GM21825 (cell line): ENCODE measurements around the gene TMEM52B.
"Not testable (repeated sequence)": the region's sequence is repeated elsewhere in the genome, so short reads cannot be mapped to it uniquely, and the experiment has no call there.

Source experiments
- ATAC-seq: cut with Tn5 transposase; IDR thresholded peaks from one replicate; pipeline ENCODE4 v1.9.1; 2021; ENCODE audit warnings: mild to moderate bottlenecking, moderate library complexity; ENCODE audit not compliant: unreplicated experiment

The TMEM52B gene

GRCh38 chr12:10170216-10170615 lies 8.6 kb upstream of the TMEM52B start:
- ATAC-seq, result no peak

- no peak for ATAC-seq
Measured at GRCh38 chr12:10171973-10172728, 6.7 kb upstream of the TMEM52B start, which contains the start of gene OLR1. Gene OLR1 (minus strand): TSS chr12:10172132. CDS start chr12:10172077, 55 bp downstream.

DNA sequence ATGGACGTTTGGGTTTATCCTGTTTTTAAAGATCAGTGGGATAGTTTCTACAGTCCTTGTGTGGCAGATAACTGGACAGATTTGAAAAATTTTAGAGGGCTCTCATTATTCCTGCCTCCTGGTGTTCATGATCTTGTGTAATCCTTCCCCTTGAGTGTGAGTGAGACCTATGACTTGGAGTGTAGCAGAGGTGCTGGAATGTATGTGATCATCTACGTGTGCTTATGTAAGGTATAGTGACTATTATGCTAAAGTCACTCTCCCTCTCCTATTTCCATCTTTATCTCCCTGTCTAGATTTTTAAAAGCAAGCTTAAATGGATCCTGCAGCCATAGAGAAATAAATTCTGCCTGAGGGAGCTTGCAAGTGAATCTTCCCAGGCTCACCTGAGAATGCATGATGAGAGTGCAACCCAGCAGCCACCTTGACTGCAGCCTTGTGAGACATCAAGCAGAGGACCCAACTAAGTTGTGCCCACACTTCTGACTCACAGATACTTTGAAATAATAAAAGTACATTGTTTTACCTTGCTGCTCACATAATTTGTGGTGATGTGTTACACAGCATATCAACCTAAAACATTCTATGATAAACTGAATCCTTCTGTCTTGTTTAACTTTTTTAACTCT lies 3.7 kb upstream of the TMEM52B start:
- ATAC-seq, result no peak

GRCh38 chr12:10175846-10176636 lies 2.8 kb upstream of the TMEM52B start:
- ATAC-seq, result no peak

DNA sequence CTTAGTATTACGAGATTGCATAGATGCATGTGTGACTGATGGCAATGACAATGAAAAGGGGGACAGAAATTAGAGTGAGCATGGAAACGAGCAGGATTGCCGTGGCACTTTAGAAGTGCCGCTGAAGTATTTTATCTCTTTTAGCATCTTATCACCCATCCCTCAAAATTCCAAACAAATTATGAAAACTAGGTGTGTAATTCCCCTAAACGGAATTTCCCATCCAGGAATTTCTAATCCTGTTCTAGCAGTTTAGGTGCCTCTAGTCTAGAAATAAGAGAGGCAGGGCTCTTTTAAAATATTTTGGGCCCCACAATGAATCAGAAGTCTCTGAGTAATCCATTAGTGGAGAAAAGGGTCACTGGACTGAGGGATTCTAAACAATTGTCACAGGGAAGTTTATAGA lies 947 bp downstream of the TMEM52B start:
- no peak for ATAC-seq

- no peak for ATAC-seq
Measured at GRCh38 chr12:10182354-10183049, 3.7 kb downstream of the TMEM52B start.

- ATAC-seq, result no peak
Measured at GRCh38 chr12:10184261-10184843, 5.5 kb downstream of the TMEM52B start.

GRCh38 chr12:10186299-10186698 lies 7.5 kb downstream of the TMEM52B start:
- no peak for ATAC-seq

DNA sequence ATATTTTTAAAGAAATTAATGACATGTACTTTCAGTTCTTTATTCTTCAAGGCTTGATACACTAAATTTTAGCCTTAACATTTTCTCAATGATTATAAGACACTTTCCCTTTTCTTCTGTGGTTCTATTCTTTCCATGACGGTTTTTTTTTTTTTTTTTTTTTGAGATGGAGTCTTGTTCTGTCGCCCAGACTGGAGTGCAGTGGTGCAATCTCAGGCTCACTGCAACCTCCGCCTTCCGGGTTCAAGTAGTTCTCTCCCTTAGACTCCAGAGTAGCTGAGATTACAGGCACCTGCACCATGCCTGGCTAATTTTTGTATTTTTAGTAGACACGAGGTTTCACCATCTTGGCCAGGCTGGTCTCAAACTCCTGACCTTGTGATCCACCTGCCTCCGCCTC lies 8.1 kb downstream of the TMEM52B start:
- ATAC-seq, result not testable (repeated sequence)

- ATAC-seq, result no peak
Measured at GRCh38 chr12:10189653-10190052, 10.8 kb downstream of the TMEM52B start.

DNA sequence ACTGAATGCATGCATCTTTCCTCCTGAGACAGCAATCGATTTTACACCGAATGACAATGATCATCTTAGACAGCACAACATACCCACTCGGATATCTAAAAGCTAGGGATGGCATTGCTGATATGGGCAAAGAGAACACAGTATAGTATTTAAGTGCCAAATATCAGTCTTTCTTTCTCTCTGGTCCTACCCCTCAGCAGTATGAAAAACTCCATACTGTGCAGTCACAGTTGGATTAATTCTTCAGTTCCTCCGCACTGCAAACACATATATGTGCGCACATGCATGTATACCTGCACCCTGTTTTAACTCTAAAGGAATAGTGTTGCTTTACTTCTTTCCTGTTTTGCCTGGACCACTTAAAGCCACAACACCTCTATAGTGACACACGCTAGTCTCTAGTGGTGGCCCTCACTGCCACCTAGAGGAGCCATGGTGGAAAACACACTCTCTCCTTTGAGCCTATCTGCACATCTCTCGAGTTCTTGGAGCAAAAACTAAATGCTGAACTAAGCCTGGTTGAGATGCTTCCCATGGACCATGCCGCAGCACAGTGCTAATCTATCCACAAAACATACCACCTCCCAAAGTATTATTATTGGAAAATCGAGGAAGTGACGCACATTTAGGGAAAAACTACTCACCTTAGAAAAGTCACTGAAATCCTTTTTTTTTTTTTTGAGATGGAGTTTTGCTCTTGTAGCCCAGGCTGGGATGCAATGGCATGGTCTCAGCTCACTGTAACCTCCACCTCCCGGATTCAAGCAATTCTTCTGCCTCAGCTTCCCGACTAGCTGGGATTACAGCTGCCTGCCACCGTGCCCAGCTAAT lies 11.9 kb downstream of the TMEM52B start:
- no peak for ATAC-seq

DNA sequence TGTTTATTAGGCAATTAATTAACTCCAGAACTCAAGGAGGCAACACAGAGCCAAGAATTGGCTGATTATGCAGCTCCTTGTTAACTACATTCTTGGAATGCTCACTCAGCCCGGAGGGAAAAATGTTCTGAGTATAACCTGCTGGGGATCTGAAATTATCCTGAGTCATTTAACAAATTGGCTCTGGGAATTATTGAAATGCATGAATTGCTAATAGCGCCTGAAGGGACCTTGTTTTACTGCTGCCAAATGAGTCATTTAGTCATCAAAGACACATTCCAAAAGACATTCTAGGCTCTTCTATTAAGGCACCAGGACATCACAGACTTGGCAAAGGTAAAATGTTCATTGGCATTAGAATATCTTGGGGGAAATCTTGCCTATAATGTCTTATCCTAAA lies 13.0 kb downstream of the TMEM52B start:
- ATAC-seq, result no peak

DNA sequence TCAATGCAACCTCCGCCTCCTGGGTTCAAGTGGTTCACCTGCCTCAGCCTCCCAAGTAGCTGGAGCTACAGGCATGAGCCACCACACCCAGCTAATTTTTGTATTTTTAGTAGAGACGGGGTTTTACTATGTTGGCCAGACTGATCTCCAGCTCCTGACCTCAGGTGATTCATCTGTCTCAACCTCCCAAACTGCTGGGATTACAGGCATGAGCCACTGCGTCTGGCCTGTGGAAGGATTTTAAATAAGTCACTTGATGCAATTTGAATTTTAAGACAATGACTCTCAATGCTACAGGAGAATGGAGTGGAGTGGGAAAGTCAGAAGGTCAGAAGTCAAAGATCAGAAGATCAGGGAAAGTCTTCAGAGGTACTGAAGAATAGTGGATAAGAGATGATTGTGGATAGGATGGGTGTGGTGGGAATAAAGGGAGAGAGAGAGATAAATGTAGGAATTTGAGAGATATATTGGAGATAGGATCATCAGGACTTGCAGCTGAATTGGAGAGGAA lies 15.4 kb downstream of the TMEM52B start:
- no peak for ATAC-seq

GRCh38 chr12:10196210-10196609 lies 17.4 kb downstream of the TMEM52B start:
- ATAC-seq, result peak; percentile 84

DNA sequence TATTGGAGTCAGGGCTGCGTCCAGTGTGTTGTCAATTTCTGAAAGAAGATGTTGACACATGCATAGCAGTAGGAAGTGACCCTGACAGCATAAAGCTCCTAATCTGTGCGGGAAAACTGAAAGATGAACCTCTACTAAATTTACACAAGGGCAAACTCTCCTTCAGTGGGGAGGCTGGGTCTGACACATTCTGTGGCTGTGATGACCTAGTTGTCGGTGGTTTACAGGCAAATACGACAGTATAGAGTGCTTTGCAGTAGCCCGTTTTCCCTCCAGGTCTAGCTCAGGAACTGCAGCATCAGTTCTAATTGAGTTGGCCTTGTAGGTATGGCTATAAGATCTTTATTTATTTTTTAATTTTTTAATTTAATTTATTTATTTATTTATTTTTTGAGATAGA lies 19.0 kb downstream of the TMEM52B start:
- ATAC-seq, result no peak

- ATAC-seq, result not testable (repeated sequence)
Measured at GRCh38 chr12:10204495-10204894, 25.7 kb downstream of the TMEM52B start.

GRCh38 chr12:10205220-10205807 lies 26.5 kb downstream of the TMEM52B start:
- no peak for ATAC-seq

DNA sequence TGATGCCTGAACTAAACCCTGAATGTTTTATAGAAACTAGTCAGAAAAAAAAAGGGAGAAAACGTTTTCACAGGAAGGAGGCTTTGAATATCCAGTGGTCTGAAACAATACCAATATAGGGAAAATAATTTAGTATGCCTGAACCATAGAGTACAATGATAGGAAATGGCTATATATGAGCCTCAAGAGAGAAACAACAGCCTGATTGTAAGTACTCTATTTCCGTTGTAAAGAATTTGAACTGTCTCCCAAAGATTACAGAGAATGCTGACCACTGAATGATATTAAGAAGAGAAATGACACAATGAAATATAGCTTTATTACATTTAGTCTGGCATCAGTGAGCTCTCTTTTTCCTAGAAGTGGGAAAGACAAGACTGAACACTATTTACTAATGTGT lies 28.3 kb downstream of the TMEM52B start:
- ATAC-seq, result no peak

DNA sequence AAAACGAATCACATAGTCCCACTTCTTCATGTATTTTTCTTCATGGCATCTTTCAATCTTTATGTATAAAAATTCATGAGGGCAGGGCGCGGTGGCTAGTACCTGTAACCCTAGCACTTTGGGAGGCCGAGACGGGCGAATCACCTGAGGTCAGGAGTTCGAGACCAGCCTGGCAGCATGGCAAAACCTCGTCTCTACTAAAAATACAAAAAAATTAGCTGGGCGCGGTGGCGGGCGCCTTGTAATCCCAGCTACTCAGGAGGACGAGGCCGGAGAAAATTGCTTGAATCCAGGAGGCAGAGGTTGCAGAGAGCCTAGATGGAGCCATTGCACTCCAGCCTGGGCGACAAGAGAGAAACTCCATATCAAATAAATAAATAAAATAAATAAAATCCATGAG lies 31.4 kb downstream of the TMEM52B start:
- no peak for ATAC-seq
